NCI-H1105 treated with DMSO at 0.1 percent for 48 hours (cell line): ENCODE data around the gene CAMK2G.
"Not testable (repeated sequence)": the region's sequence is repeated elsewhere in the genome, so short reads cannot be mapped to it uniquely, and the experiment has no call there.

Source experiments
- DNase-seq: peaks from one replicate; lab custom pipeline; 2025; lab: John Stamatoyannopoulos, UW

Gene CAMK2G

GRCh38 chr10:73874267-73875138 lies at the start of gene CAMK2G:
TSS of gene CAMK2G (minus strand) at chr10:73874555. CDS start at chr10:73874461, 94 bp downstream.
- peak; percentile 17 for DNase-seq

- DNase-seq: no peak
These were observed 48.4 kb upstream of the CAMK2G start for GRCh38 chr10:73922864-73923133.

- DNase-seq: no peak
These were observed 47.9 kb upstream of the CAMK2G start for GRCh38 chr10:73922007-73922863.

- no peak for DNase-seq
These were observed 45.7 kb upstream of the CAMK2G start for GRCh38 chr10:73920089-73920488.

- DNase-seq: not testable (repeated sequence)
These were observed 45.1 kb upstream of the CAMK2G start for GRCh38 chr10:73919481-73919880.

- DNase-seq: no peak
These were observed 43.4 kb upstream of the CAMK2G start for GRCh38 chr10:73917566-73918305.

- DNase-seq: no peak
These were observed 42.6 kb upstream of the CAMK2G start for GRCh38 chr10:73916761-73917470.

GRCh38 chr10:73915206-73915851 lies 41.0 kb upstream of the CAMK2G start:
- DNase-seq: no peak

- DNase-seq: no peak
These were observed 39.7 kb upstream of the CAMK2G start for GRCh38 chr10:73914036-73914435.

- no peak for DNase-seq
These were observed 37.2 kb upstream of the CAMK2G start for GRCh38 chr10:73911553-73912004.

- DNase-seq: peak; percentile 20
These were observed 36.6 kb upstream of the CAMK2G start, which contains the start of gene PLAU for GRCh38 chr10:73910764-73911552. TSS of gene PLAU (plus strand) at chr10:73911132. CDS start at chr10:73911556, 424 bp downstream.

- DNase-seq: no peak
These were observed 36.0 kb upstream of the CAMK2G start for GRCh38 chr10:73910401-73910763.

GRCh38 chr10:73909540-73910115 lies 35.3 kb upstream of the CAMK2G start:
- DNase-seq: no peak

- no peak for DNase-seq
These were observed 34.6 kb upstream of the CAMK2G start for GRCh38 chr10:73908853-73909539.

- DNase-seq: no peak
These were observed 33.6 kb upstream of the CAMK2G start for GRCh38 chr10:73907841-73908517.

- DNase-seq: no peak
These were observed 32.4 kb upstream of the CAMK2G start for GRCh38 chr10:73906524-73907447.

- no peak for DNase-seq
These were observed 31.1 kb upstream of the CAMK2G start for GRCh38 chr10:73905256-73906020.
